GM12875 (cell line): ENCODE results near the gene JSRP1.

Source experiments
- H3K4me3 ChIP-seq: one replicate; pipeline ENCODE4 v1.5.1; 2011; ENCODE audit warnings: low read depth, low read length, control low read depth
- CTCF ChIP-seq: IDR thresholded peaks from 2 replicates; pipeline ENCODE4 v1.5.1; 2011; ENCODE audit warnings: low read depth, mild to moderate bottlenecking, control low read depth, inconsistent platforms, low read length, moderate library complexity, borderline replicate concordance; ENCODE audit not compliant: insufficient read depth

JSRP1 gene

GRCh38 chr19:2214251-2214650 is 42.0 kb downstream of the JSRP1 start:
- no peak for TF ChIP-seq CTCF
- no peak overlapping the region for H3K4me3 ChIP-seq

GRCh38 chr19:2213799-2214198 is 42.4 kb downstream of the JSRP1 start:
- no peak for TF ChIP-seq CTCF

GRCh38 chr19:2212861-2213711 is 43.1 kb downstream of the JSRP1 start:
- TF ChIP-seq CTCF: no peak

More at GRCh38 chr19:2213799-2214198, 42.4 kb downstream of the JSRP1 start:
- no peak overlapping the region for H3K4me3 ChIP-seq

GRCh38 chr19:2210987-2211740 is 45.1 kb downstream of the JSRP1 start:
- H3K4me3 ChIP-seq: no peak overlapping the region
- TF ChIP-seq CTCF: no peak

More at GRCh38 chr19:2212861-2213711, 43.1 kb downstream of the JSRP1 start:
- H3K4me3 ChIP-seq: no peak overlapping the region

GRCh38 chr19:2210206-2210605 is 46.0 kb downstream of the JSRP1 start:
- H3K4me3 ChIP-seq: no peak overlapping the region
- TF ChIP-seq CTCF: no peak

GRCh38 chr19:2209408-2209807 is 46.8 kb downstream of the JSRP1 start:
- no peak for TF ChIP-seq CTCF
- no peak overlapping the region for H3K4me3 ChIP-seq
